IPS DF 19.7 (cell line): Measurements from ENCODE around the gene SLC9A3.
"Not testable (repeated sequence)": the region's sequence is repeated elsewhere in the genome, so short reads cannot be mapped to it uniquely, and the experiment has no call there.

Experiments
- DNase-seq: peaks from one replicate; pipeline ENCODE4 v3.0.0-alpha.2; 2013; ENCODE audit warnings: low read depth, low spot score

SLC9A3 gene

GRCh38 chr5:476102-476813 lies 48.0 kb downstream of the SLC9A3 start:
- no peak for DNase-seq

GRCh38 chr5:475704-476101 lies 48.5 kb downstream of the SLC9A3 start:
- no peak for DNase-seq

GRCh38 chr5:474840-475661 lies 49.2 kb downstream of the SLC9A3 start:
- DNase-seq, result no peak

- DNase-seq, result not testable (repeated sequence)
These were observed 49.9 kb downstream of the SLC9A3 start for GRCh38 chr5:474232-474839.

GRCh38 chr5:473551-474192 lies 50.6 kb downstream of the SLC9A3 start:
- no peak for DNase-seq

- peak; percentile 20 for DNase-seq
These were observed 51.3 kb downstream of the SLC9A3 start for GRCh38 chr5:472656-473550.

- DNase-seq, result no peak
These were observed 52.1 kb downstream of the SLC9A3 start for GRCh38 chr5:472076-472655.

- no peak for DNase-seq
These were observed 52.5 kb downstream of the SLC9A3 start for GRCh38 chr5:471750-472058.

- no peak for DNase-seq
These were observed 53.1 kb downstream of the SLC9A3 start for GRCh38 chr5:470961-471749.

- DNase-seq, result no peak
These were observed 54.3 kb downstream of the SLC9A3 start for GRCh38 chr5:469752-470483.

GRCh38 chr5:468401-468800 lies 55.8 kb downstream of the SLC9A3 start:
- DNase-seq, result no peak

- no peak for DNase-seq
These were observed 57.5 kb downstream of the SLC9A3 start for GRCh38 chr5:466661-467310.

GRCh38 chr5:465591-466403 lies 58.5 kb downstream of the SLC9A3 start:
- DNase-seq, result no peak

- no peak for DNase-seq
These were observed 59.2 kb downstream of the SLC9A3 start for GRCh38 chr5:464843-465590.

GRCh38 chr5:464446-464842 lies 59.8 kb downstream of the SLC9A3 start:
- no peak for DNase-seq

- no peak for DNase-seq
These were observed 60.3 kb downstream of the SLC9A3 start for GRCh38 chr5:463952-464351.

GRCh38 chr5:463301-463700 lies 60.9 kb downstream of the SLC9A3 start:
- DNase-seq, result no peak
